HG02759 (cell line): ENCODE data around the gene IPPK.
"Not testable (repeated sequence)": the region's sequence is repeated elsewhere in the genome, so short reads cannot be mapped to it uniquely, and the experiment has no call there.

ENCODE experiments used
- ATAC-seq: cut with Tn5 transposase; IDR thresholded peaks from one replicate; pipeline ENCODE4 v1.9.1; 2021; ENCODE audit warnings: mild to moderate bottlenecking, moderate library complexity; ENCODE audit not compliant: unreplicated experiment

IPPK gene

DNA sequence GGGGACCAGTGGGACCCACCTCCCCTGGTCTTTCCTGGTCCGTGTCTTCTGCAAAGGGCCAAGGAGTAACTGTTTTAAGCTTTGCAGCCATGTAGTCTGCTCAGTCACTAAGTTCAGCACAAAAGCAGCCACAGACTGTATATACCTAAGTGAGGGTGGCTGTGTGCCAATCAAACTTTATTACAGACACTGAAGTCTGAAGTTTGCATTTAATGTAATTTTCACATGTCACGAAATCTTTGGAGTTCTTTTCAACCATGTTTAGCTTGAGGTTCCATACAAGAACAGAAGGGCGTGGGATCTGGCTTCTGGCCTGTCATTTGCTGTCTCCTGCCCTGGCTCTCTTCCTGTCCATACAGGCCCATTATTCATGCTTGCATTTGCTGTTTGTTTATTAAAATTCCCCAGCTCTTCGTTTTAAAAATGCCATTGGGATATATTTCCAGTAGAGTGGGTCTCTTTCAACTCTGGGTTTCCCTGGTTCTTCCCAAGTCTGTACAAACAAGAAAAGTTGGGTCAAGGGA, 69.9 kb downstream of the IPPK start:
- no peak for ATAC-seq

DNA sequence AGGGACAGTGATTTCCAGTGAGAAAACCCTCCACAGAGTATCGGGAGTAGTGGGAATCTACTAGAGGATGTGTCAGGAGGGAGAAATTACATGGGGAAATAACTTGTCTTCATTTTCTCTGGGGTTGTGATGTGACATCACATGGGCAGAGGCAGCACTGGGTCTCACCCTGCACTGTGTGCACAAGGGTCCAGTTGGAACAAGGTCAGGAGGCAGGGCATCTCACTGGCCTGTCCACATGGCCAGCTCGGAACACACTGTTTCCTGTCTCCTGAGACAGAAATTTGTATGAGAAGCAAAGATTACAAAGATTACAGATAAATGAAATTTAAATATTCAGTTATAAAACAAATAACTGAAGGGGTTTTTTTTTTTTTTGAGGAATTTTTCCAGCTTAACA, 71.5 kb downstream of the IPPK start:
- no peak for ATAC-seq

DNA sequence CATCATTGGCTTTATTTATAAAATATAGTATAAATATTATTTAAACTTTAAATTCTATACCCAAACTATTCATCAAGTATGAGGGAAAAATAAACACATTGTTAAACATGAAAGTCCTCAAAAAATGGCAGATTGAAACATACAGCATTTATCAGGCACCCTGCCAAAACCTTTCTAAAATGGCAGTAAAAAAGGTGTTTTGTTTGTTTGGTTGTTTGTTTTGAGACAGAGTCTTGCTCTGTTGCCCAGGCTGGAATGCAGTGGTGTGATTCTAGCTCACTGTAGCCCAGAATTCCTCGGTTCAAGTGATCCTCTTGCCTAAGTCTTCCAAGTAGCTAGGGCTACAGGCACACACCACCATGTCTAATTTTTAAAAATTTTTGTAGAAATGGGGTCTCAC, 74.0 kb downstream of the IPPK start:
- no peak for ATAC-seq

DNA sequence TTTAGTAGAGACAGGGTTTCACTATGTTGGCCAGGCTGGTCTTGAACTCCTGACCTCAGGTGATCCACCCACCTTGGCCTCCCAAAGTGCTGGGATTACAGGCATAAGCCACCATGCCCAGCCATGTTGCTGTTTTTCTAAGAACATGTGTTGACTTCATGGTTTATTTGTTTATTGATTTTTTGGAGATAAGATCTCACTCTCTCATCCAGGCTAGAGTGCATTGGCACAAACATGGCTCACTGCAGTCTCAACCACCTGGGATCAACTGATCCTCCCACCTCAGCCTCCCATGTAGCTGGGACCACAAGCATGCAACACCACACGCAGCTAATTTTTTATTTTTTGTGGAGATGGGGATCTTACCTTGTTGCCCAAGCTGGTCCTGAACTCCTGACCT, 74.9 kb downstream of the IPPK start:
- not testable (repeated sequence) for ATAC-seq

DNA sequence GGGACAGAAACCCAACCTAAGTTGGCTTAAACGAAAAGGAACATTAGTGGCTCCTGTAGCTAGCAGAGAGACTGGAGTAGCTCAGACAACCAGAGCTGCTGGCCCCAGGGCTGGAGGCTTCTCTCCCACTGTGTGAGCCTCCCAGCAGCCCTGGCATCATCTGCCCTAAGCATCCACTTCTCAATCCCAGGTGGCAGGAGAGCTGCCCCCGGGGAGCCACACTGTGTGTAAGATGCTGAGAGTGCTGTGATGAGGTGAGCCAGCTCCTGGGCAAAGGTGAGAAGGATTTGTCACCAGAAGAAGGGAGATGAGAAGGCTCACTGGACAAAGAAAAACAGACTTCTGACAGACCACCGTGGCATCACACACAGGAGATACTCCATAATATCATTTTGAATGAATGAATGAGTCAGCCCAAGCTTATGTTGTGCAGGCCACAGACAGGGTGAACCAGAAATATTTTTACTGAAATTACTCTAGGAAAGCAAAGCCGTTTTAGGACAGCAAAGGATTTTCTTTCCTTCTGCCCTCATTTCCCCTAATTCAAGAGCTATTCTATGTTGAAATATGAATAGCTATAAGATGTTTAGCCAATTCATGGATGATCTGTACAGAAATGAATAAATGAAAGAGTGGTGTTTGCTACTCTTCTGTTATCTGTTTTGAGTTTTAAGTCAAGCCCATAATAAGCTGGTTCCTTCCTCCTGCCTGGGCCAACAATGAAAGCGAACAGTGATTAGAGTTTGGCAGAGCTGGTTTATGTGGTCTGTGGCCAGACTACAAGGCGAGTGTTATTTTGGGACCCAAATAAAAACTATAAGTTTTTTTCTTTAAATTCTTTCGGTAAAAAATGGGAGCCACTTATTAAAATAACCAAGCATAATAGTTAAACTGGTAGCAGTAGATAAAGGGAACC, 76.7 kb downstream of the IPPK start:
- no peak for ATAC-seq

DNA sequence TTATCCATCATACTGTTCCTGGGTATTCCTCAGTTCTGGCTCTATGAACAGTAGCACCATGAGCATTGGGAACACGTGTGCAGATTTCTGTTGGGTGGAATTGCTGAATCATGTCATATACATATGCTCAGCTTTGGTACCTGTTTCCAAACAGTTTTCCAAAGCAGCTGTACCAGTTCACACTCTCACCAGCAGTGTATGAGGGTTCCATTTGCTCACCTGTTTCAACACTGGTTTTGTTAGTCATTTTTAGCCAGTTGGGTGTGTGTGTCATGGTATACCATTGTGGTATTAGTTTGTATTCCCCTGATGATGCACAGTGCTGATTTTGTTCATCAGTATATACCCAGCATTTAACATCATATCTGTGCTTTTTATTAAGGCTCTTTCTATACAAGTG, 77.4 kb downstream of the IPPK start:
- no peak for ATAC-seq

DNA sequence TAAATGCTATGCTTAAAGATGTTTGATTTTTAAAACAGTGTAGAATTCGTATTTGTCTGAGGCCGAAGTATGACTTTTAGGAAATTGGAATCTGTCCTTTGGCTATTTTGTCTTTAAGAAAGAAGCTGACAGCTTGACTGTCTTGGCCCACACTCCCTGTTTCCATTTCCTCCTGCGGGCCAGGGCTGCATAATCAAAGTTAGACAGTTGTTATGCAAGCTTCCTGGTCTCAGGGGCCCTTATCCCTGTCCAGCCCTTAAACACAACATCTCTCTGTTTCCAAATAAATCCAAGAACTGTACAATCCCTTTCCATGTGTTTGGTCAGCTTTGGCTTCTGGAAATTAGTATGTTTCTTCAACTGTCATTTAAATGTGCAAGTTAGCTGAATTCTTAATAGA, 79.6 kb downstream of the IPPK start:
- ATAC-seq = no peak

DNA sequence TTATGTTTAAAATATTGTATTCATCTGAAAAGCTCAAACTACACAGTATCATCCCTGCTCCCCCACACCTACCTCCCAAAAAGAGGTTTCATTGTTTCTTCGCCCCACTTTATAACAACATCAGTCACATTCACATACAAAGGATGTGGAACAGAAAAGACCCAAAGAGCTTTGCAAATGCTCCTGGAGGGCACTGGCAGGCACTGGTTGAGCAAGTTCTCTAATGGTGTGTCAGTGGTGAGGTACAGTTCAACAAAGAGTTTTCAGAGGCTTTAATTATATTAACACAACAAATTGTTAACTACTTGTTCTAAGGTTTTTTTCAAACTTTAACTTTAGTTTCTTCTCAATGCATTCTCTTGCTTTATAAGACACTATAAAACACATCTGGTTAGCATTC, 80.0 kb downstream of the IPPK start:
- no peak for ATAC-seq

DNA sequence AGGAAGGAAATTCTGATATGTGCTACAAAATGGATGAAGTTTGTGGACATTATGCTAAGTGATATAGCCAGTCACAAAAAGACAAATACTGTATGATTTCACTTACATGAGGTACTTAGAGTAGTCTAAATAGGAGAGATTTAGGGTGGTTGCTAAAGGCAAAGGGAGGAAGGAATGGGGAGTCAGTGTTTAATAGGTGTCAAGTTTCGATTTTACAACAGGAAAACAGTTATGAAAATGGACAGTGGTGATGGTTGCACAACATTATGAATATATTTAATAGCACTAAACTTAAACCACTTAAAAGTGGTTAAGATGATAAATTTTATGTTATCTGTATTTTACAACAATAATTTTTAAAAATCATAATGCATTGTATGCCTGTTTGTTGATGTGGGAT, 93.8 kb downstream of the IPPK start:
- no peak for ATAC-seq

DNA sequence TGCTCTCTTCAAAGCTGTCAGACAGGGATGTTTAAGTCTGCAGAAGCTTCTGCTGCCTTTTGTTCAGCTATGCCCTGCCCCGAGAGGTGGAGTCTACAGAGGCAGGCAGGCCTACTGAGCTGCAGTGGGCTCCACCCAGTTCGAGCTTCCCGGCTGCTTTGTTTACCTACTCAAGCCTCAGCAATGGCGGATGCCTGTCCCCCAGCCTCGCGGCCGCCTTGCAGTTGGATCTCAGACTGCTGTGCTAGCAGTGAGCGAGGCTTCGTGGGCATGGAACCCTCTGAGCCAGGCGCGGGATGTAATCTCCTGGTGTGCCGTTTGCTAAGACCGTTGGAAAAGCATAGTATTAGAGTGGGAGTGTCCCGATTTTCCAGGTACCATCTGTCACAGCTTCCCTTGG, 96.3 kb downstream of the IPPK start:
- ATAC-seq = not testable (repeated sequence)

DNA sequence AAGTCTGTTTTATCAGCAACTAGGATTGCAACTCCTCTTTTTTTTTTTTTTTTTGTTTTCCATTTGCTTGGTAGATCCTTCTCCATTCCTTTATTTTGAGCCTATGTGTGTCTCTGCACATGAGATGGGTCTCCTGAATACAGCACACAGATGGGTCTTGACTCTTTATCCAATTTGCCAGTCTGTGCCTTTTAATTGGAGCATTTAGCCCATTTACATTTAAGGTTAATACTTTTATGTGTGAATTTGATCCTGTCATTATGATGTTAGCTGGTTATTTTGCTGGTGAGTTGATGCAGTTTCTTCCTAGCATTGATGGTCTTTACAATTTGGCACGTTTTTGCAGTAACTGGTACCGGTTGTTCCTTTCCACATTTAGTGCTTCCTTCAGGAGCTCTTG, 98.1 kb downstream of the IPPK start:
- not testable (repeated sequence) for ATAC-seq

DNA sequence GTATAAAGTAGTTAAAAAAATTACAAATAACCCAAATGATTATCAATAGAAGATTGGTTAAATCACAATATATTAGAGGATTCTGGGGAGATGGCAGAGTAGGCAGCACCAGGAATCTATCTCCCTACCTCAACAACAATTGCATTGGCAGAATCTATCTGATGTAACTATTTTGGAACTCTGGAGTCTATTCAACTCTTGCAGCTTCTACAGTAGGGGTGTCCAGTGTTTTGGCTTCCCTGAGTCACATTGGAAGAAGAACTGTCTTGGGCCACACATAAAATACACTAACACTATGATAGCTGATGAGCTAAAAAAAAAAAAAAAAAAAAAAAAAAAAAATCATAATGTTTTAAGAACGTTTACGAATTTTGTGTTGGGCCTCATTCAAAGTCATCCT, 104.9 kb downstream of the IPPK start:
- no peak for ATAC-seq

DNA sequence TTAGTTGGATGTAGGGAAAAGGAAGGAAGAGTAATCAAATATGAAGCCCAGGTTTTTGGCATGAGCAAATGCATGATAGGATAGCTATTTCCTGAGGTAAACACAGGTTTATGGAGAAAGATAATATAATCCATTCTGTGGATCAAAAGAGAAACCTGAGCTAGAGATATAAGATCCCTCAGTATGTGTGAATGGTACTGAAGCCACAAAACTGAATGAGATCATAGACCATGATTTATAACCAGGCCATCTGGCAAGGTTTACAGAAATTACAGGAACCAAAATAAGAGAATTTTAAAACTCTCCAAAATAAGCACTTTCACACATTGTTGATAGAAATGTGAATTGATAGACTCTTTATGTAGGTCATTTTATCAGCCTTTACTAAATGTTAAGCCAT, 105.4 kb downstream of the IPPK start:
- ATAC-seq = no peak
